ENCODE measurements around the gene CX3CL1.
"Not testable (repeated sequence)": the region's sequence is repeated elsewhere in the genome, so short reads cannot be mapped to it uniquely, and the experiment has no call there.

The CX3CL1 gene

DNA sequence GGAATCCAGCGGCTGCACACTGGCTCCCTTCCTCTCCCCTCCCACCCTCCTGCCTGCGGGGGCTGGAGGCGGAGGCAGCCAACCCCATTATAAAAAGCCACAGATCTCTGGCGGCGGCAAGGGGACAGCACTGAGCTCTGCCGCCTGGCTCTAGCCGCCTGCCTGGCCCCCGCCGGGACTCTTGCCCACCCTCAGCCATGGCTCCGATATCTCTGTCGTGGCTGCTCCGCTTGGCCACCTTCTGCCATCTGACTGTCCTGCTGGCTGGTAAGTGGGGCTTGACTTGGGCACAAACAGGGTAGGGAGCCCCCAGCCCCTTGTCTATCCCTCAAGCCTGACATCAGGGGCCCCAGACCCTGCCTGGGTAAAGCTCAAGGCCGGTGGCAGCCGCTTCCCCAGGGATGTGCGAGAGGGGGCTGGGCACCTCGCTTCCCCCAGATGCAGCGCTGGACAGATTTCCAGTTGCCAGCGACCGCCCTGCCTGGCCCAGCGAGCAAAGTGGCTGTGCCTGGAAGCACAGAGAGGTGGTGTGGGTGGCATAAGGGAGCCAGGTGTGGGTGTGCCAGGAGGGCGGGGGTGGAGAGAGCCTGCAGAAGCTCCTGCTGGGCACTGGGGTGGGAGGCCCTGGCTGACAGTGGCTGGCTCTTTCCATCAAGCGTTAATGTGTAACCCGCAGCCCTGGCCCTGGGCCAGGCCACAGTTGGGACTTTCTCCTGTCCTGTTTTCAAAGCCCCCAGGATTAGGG is at the start of gene CX3CL1:
Gene CX3CL1, plus strand, starts transcription at position 119 of the 745 bp plus-strand sequence. Its CDS starts 79 bp downstream, at position 198.
- no peak for DNase-seq

GRCh38 chr16:57324749-57325148 is 47.5 kb upstream of the CX3CL1 start:
- no peak for DNase-seq

DNA sequence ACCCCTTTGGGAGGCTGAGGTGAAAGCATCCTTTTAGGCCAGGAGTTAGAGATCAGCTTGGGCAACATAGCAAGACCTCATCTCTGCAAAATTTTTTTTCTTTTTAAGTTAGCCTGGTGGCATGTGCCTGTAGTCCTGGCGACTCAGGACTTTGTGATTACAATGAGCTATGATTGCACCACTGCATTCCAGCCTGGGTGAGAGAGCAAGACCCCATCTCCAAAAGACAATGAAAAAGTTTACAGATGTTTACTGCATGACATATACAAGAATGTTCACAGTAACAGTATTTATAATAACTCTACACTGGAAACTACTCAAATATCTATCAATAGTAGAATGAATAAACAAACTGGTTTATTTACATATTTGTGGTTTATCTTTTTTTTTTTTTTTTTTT is 46.8 kb upstream of the CX3CL1 start:
- no peak for DNase-seq

DNA sequence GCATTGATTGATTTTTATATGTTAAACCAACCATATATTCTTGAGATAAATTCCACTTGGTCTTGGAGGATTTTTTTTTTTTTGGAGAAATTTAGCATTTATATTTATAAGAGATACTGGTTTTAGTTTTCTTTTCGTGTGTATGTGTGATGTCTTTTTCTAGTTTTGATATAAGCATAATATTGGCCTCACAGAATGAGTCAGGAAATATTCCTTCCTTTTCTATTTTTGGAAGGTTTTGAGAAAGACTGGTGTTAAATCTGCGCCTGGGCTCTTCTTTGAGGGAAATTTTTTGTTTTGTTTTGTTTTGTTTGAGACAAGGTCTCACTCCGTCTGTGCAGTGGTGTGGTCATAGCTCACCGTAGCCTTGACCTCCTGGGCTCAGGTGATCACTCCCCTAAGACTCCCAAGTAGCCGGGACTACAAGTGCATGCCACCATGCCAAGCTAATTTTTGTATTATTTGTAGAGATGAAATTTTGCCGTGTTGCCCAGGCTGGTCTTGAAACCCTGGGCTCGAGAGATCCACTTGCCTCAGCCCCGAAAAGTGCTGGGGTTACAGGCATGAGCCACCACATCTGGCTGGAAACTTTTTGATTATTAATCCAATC is 42.5 kb upstream of the CX3CL1 start:
- no peak for DNase-seq

GRCh38 chr16:57331355-57331754 is 40.9 kb upstream of the CX3CL1 start:
- no peak for DNase-seq

DNA sequence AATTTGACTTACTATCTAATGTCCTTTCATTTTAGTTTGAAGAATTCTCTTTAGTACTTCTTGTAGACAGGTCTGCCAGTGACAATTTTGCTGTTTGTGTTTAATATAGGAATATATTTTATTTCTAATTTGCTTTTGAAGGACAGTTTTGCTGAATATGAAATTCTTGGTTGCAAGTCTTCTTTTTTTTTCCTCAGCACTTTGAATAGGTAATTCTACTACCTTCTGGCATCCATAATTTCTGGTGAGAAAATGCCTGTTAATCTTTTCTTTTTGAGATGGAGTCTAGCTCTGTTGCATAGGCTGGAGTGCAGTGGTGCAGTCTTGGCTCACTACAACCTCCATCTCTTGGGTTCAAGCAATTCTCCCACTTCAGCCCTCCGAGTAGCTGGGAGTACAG is 38.9 kb upstream of the CX3CL1 start:
- DNase-seq: no peak

DNA sequence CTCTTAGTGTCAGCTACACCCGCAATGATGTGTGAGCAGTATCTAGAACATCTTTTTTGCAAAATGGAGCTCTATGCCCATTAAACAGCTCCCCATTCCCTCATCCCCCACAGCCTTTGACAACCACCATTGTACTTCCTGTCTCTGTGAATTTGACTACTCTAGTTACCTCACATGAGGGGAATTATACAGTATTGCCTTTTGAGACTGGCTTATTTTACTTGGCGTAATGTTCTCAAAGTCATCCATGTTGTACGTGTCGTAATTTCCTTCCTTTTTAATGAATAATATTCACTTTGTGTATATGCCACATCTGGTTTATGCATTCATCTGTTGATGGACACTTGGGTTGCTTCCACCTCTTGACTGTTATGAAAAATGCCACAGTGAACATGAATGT is 36.9 kb upstream of the CX3CL1 start:
- DNase-seq: no peak

GRCh38 chr16:57341062-57341440 is 31.2 kb upstream of the CX3CL1 start:
- DNase-seq: no peak

- DNase-seq: no peak
Observed at GRCh38 chr16:57341441-57342303, 30.6 kb upstream of the CX3CL1 start.

GRCh38 chr16:57342606-57343005 is 29.7 kb upstream of the CX3CL1 start:
- DNase-seq: not testable (repeated sequence)

DNA sequence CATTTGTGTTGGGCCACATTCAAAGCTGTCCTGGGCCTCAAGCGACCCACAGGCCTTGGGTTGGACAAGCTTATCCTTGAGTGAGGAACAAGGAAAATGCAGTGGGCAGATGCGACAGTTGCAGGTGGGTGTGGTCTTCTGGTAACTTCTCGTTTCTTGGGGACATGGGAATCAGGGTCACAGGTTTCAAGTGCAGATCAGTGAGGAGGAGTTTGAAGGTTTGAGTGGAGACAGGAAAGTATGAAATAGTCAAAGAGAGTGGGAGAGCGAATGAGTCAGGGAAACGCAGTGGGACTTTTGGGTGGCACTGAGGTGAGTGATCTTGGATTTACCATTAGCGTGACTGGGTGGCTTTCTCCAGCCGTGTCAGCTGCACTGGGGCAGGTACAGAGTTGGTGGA is 29.1 kb upstream of the CX3CL1 start:
- no peak for DNase-seq

DNA sequence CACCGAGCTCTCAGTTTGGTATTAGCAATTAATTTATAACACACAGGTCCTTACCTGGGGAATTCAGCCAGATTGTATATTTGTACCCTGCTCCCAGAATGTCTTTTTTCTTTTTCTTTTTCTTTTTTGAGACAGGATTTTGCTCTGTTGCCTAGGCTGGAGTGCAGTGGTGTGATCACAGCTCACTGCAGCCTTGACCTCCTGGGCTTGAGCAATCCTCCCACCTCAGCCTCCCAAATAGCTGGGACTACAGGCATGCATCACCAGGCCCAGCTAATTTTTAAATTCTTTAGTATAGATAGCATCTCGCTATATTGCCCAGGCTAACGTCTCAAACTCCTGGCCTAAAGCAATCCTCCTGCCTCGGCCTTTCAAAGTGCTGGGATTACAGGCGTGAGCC is 28.2 kb upstream of the CX3CL1 start:
- not testable (repeated sequence) for DNase-seq

GRCh38 chr16:57345021-57345420 is 27.3 kb upstream of the CX3CL1 start:
- no peak for DNase-seq

DNA sequence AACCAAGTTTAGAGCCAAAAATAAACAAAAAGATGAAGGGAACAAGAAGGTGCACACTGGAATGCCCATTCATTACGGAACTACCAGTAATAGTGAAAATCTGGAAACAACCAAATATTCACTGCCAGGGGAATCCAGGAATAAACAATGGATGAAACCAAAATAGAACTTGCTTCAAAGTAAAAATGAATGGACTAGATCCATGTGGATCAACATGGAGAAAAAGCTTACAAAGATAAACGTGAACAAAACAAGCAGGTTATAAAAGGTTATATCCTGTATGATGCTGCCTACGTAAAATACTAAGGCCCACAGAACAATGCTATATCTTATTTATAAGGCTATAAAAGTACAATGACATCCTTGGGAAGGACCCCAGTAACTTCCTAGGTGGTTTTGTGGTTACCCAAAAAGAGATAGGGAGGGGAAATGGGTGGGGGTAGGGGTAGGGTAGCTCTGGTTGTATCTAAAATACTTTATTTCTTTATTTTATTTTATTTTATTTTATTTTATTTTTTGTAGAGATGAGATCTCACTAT is 26.6 kb upstream of the CX3CL1 start:
- DNase-seq: no peak

- DNase-seq: no peak
Observed at GRCh38 chr16:57347858-57348257, 24.4 kb upstream of the CX3CL1 start.

- no peak for DNase-seq
Observed at GRCh38 chr16:57348327-57348726, 24.0 kb upstream of the CX3CL1 start.

- DNase-seq: no peak
Observed at GRCh38 chr16:57349212-57350031, 22.9 kb upstream of the CX3CL1 start.

DNA sequence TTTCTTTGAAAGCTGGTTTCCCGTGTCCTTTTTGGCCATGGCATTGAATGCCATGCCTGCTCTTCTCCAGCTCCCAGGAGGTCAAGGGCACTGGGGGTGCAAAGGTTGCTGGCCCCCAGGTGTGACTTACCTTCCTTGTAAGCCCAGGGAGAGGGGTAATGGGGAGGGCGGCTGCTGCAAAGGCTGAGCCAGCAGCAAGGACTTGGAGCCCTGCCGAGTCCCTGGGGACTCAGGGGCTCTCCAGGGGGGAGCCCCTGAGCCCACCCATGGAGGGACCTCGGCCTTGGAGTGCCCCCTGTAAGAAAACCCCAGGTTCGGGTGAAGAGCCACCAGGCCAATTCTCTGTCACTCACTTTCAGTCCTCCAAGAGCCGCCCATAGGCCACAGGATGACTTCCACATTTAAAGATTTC is 19.6 kb upstream of the CX3CL1 start:
- no peak for DNase-seq

GRCh38 chr16:57354311-57354710 is 18.0 kb upstream of the CX3CL1 start:
- DNase-seq: no peak

DNA sequence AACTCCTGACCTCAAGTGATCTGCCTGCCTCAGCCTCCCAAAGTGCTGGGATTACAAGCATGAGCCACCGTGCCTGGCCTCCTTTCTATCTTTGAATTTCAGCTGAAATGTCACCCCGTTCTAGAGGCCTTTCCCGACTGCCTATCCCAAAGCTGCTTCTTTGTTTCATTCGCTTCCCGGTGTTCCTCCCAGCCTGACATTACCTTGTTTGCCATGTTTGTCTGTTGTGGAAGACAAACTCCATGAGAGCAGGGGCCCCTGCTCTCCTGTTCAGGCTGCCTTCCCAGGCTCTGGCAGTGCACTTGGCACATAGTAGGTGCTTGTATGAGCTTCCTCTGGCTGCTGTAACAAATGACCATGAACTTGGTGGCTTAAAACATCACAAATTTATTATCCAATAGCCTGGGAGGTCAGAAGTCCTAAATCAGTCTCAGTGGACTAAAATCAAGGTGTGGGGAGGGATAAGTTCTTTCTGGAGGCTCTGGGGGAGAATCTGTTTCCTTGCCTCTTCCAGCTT is 16.3 kb upstream of the CX3CL1 start:
- DNase-seq: no peak

GRCh38 chr16:57356547-57356946 is 15.7 kb upstream of the CX3CL1 start:
- no peak for DNase-seq

DNA sequence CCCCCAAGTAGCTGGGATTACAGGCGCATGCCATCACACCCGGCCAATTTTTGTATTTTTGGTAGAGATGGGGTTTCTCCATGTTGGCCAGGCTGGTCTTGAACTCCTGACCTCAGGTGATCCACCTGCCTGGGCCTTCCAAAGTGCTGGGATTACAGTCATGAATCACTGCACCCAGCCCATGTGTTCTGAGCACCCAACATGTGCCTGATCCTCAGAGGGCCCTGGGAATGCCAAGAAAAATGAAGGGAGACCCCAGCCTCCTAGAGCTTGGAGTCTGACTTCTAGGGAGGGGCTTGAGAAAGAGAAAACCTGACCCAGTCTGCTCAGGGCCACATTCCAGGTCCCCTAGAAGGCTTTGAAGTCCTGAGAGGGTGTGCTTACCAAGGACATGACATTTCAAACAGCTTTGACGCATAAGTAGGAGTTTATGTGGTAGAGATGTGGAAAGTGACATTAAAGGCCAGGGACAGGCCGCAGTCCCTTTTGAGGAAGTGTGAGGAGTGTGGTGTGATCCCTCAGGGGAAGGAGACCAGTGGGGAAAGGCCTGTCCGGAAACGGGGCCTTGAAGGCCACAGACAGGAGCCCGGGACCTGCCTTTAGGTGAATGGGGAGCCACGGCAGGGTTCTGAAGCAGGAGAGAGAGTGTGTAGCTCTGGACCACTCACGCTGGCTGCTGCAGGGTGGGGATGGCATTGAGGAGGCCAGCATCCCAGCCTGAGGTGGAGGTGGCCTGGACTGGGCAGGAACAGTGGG is 14.8 kb upstream of the CX3CL1 start:
- DNase-seq: no peak
